Spleen (tissue), 7 donors: Measurements from ENCODE around the gene ZNF778.

Source experiments
- POLR2AphosphoS5 ChIP-seq, 3 donors: sonication (generic); formaldehyde crosslinking; IDR thresholded peaks; one replicate each; pipeline ENCODE4 v1.5.1; 2017; ENCODE audit warnings: antibody characterized with exemption in 3 of 3
- TF ChIP-seq, protein P1 (sequence below), 11 experiments: fragments of 200-600 bp in 7 of 11; fragments of 450-650 bp in 4 of 11; sonication (generic) in 4 of 11; IDR thresholded peaks in 8 of 11; conservative IDR thresholded peaks in 3 of 11; 1 replicate in 7 of 11; 2 replicates in 4 of 11; pipeline versions ENCODE4 v1.4.0 to v1.8.0; 2016 to 2021; ENCODE audit warnings: antibody characterized with exemption in 11 of 11, inconsistent platforms in 4 of 11, mild to moderate bottlenecking in 1 of 11
- donor health status: DM: no; HTN: no; CAD: no; lungs with moderate emphysema.
- donor health status: DM: no; HTN: no; CAD: no.
- donor health status: DM: no; HTN: no; CAD: no.

DNA sequence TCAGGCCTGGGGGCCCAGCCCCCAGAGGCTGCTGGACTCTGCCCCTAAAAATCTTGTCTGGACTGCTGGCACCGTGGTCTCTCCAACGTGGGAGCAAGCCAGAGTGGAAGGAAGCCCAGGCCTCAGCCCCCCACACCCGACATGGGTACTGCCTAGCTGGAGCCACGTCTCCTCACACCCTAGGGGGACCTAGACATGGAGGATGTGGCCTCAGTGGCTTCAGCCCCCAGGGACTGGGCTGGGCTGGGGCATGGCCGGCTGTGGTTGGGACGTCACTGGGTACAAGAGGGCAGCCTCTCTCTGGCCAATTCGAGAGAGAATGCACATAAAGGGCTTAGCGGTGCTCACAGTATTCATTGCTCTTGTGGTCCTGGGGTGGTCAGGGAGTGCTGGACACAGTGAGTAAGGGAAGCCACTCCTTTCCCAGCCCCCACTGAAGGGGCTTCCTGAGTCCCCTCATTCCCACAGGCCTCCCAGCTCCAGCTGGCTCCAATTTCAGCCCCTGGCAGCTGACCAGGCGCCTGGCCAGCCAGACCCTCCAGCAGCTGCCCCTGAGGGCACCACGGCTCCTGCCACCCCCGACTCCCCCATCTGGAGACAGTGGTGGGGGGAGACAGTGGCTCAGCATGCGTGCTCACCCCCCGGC, 44.9 kb upstream of the ZNF778 start:
- TF ChIP-seq, protein P1, sequence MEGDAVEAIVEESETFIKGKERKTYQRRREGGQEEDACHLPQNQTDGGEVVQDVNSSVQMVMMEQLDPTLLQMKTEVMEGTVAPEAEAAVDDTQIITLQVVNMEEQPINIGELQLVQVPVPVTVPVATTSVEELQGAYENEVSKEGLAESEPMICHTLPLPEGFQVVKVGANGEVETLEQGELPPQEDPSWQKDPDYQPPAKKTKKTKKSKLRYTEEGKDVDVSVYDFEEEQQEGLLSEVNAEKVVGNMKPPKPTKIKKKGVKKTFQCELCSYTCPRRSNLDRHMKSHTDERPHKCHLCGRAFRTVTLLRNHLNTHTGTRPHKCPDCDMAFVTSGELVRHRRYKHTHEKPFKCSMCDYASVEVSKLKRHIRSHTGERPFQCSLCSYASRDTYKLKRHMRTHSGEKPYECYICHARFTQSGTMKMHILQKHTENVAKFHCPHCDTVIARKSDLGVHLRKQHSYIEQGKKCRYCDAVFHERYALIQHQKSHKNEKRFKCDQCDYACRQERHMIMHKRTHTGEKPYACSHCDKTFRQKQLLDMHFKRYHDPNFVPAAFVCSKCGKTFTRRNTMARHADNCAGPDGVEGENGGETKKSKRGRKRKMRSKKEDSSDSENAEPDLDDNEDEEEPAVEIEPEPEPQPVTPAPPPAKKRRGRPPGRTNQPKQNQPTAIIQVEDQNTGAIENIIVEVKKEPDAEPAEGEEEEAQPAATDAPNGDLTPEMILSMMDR (IDR thresholded peaks at IDR 0.05 in 8 of 11, conservative IDR thresholded peaks at IDR 0.05 in 3 of 11): no peak
- TF ChIP-seq POLR2AphosphoS5 (IDR thresholded peaks at IDR 0.05): no peak
